Esophagus squamous epithelium (tissue), 4 donors: ENCODE measurements around the gene ACP1.

Experiments used
- CTCF ChIP-seq, 6 experiments: fragments of 450-650 bp in 4 of 6; fragments of 200-600 bp in 2 of 6; sonication (generic) in 2 of 6; IDR thresholded peaks; one replicate each; pipeline ENCODE4 v1.5.1; 2016 to 2019; ENCODE audit warnings: antibody characterized with exemption in 6 of 6, mild to moderate bottlenecking in 4 of 6, moderate library complexity in 4 of 6
- POLR2A ChIP-seq, 4 donors: fragments of 450-650 bp; IDR thresholded peaks; one replicate each; pipeline ENCODE4 v1.6.1; 2017; ENCODE audit warnings: antibody characterized with exemption in 4 of 4, mild to moderate bottlenecking in 4 of 4, moderate library complexity in 3 of 4

GRCh38 chr2:295090-295489, 30.3 kb downstream of the ACP1 start:
- TF ChIP-seq POLR2A (IDR thresholded peaks at IDR 0.05) (no peak), CTCF (IDR thresholded peaks at IDR 0.05) (no peak)
